Sciatic nerve (tissue), 2 donors: ENCODE measurements around the gene CD4. TPM values are rescaled to one million over a fixed set of nuclear protein-coding genes. Genes with fewer than 3 reads are reported as not detected.

Experiments
- ATAC-seq: fragments of 200-7000 bp; cut with Tn5 transposase; one replicate; pipeline ENCODE4 v1.9.1; 2020; ENCODE audit warnings: mild to moderate bottlenecking, moderate library complexity
- DNase-seq: peaks from one replicate; pipeline ENCODE4 v3.0.0-alpha.2; 2020; ENCODE audit warnings: low spot score
- intact Hi-C: fragments of 100-400 bp; cut with DNase I; formaldehyde crosslinking; loops from one replicate; pipeline ENCODE4 v1.14.2; 2022
- total RNA-seq: library from RNA; stranded (reverse); fragmentation: NEBNext Ultra II Directional; extraction: Animal tissue kit (Norgen Biotek cat#: 25700); gene quantifications from one replicate; pipeline ENCODE4 v1.2.1, GENCODE V29; 2021
- donor health status: DM: no; HTN: no; CAD: no.
- donor health status: DM: no; HTN: no; CAD: no.

CD4 gene
- total RNA-seq, 1 donor from 2014 or later, result 20.6 TPM

DNA sequence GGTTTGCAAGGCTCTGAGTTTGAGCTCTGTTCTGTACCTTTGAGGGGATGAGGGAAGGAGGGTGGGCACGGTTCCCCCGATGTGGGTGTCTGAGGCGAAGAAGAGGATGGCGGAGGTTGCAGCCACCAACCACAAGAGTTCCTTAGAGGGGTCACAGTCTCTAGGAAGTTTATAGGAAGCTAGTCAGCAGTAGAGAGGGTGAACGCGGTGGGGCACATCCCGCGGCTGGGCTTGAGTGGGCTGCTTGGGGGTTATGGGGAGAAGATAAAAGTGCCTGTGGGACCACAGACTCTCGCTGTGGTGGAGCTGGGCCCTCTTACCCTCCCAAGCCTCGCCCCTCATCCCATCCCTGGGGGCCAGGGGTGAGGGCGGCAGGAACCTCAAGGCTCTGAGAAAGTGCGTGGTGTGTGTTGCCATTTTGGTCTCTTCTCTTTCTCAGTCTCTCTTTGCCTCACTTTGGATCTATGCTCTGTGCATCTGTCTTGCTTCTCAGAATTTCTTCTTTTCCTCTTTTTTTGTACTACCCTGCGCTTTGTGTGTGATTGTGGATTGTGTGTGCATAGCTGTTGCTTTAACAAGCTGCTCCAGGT, 2.7 kb downstream of the CD4 start:
- DNase-seq, result no peak
- ATAC-seq, result no peak
- intact Hi-C loops, result no loop called here

DNA sequence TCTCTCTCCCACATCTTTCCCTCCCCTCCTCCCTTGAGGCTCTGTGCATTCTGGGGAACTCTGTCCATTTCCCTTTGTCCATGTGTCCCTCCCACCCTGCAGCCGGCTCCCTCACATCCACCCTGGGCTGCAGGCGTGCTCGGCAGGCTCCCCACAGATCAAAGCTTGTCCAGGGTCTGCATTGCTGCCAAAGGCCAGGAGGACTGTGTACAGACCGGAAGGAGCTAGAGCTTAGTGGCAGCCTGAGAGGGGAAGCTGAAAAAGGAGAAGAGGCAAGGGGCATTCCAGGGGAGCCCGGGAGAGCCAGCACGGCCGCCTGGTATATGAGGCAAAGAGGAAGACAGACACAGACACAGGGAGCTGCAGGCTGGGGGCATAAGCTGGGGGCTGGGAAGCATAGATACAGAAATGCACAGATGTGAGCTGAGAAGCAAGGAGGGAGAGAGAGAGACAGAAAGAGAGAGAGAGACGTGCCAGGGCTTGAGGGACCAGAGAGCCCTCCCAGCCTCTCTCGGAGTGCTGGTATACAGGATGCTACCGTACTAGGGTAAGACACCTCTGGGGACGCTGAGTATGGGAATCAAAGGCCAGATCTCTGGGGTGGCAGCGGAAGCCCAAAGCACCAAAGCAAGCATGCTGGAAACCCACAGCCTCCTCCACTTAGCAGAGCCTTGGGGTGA, 3.3 kb downstream of the CD4 start:
- ATAC-seq, result peak; percentile 78
- intact Hi-C loops, result no loop called here
- DNase-seq, result no peak

DNA sequence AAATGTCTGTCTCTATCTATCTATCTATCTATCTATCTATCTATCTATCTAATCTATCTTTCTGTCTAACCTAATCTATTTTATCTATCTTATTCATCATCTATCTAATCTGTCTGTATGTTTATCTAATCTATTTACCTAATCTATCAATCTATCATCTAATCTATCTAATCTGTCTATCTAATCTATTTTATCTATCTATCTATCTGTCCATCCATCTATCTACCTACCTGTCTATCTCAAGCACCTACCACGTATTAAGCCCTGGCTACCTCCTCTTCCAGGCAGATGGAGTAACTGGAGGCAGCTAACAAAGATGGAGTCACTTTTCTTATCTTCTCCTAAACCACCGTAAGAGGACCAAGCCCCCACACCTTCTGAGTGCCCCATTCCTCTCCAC, 5.8 kb downstream of the CD4 start:
- intact Hi-C loops, result no loop called here
- DNase-seq (no peak), ATAC-seq (no peak)

DNA sequence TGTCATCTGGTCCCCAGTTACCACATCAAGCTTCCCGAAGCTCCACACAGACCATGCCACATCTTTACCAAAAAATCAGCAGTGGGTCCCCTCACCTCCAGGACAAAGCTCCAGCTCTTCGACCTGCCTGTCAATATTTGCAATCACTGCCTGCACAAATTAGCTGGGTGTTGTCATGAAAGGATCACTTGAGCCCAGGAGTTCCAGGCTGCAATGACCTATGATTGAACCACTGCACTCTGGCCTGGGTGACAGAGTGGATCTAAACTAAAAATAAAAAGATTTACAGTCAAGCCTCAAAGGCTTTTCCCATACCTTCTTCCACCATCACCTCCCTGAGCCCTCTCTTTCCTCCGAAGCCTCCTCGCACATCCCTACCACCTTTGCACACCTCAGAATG, 7.2 kb downstream of the CD4 start:
- ATAC-seq (no peak), DNase-seq (no peak)
- intact Hi-C loops, result no loop called here

DNA sequence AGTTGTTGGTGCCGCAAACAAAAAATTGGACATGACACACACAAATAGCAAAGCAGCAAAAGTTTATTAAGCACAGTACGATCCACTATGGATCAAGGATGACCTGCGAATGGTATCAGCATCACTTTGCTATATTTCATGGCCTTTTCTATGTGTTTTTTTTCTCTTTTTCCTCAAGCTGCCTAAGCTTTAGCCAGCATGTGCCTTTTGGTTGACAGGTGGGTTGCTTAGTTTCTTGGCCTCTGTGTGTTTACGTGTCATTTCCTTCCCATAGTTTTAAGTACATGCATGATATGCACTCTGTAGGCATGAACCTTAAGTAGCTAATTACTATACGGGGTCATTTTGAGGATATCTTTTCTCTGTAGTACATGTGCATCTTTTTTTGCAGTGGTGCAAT, 9.8 kb downstream of the CD4 start:
- ATAC-seq, result no peak
- DNase-seq, result no peak
- intact Hi-C loops, result no loop called here

DNA sequence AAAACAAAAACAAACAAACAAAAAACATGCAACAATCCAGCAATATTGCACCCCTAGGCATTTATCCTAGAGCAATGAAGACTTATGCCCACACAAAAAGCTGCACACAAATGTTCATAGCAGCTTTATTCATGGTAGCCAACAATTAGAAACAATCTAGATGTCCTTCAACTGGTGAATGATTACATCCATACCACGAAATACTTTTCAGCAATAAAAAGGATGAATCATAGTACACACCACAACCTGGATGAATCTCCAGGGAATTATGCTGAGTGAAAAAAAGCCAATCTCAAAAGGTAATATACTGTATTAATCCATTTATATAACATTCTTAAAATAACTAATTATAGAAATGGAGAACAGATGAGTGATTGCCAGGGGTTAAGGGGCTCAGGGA, 17.8 kb downstream of the CD4 start:
- ATAC-seq, result no peak
- DNase-seq, result no peak
- intact Hi-C loops, result no loop called here

DNA sequence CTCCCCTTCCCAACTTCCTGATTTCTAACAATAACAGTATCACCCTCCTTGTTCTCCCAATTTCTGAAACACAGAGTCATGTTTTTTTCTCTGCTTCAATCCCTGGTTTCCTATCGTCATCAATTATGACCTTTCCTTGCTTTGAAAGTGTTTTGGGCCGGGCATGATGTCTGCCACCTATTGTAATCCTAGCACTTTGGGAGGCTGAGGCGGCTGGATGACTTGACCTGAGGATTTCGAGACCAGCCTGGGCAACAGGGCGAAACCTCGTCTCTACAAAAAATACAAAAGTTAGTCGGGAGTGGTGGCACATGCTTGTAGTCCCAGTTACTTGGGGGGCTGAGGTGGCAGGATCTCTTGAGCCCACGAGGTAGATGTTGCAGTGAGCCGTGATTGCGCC, 19.7 kb downstream of the CD4 start:
- no peak for DNase-seq
- intact Hi-C loops, result no loop called here
- ATAC-seq, result no peak

DNA sequence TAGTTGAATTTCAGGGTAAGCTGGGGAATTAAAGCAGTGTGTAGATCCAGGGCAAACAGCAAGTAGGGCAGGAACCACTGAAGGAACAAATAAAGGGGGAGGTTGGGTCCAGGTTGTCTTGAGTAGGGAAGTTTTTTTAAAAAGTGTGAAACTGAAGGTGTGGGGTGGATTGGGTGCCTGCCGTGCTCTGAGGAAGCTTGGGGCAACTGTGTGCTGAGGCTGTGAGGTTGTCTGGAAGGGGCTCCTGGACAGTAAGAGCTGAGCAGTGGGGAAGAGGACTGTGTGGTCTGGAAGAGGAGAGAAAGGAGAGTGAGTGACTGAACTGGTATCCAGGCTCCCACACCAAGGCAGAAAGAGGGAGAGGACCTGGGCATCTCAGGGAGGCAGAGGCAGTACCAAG, 21.4 kb downstream of the CD4 start:
- no peak for ATAC-seq
- intact Hi-C loops, result no loop called here
- no peak for DNase-seq

DNA sequence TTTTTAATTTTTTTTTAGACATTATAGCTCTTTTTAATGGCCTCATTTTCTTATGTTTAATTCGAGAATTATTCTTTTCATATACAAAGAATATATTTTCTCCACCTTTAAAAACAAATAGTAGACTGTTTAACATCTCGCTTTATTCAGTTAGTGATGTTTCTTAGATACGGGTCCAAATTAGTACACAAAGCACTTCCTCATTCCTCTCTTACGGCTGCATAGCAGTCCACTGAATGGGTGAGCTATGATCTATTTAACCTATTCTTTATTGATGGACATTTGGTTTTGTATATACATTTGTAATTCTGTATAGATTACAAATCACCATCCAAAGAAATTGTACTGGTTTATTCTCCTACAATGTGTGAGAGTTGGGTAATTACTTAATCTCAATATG, 24.0 kb downstream of the CD4 start:
- DNase-seq (no peak), ATAC-seq (no peak)
- intact Hi-C loops, result no loop called here

DNA sequence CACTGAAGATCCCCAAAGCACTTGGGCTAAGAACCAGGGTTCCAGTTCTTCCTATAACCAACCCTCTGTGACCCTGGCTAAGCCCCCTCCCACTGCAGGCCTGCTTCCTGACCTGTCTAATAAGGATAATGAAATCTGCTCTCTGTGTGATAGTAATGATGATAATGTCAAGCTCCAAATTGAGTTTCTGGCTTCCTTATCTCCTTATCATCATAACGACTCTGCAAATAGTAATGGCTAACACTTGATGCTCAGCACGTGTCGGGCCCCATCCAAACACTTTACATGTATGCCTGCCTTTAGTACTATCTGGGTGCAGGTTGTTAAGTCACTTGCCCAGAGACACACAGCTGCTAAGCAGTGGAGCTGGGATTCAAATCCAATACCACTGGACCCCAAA, 27.3 kb downstream of the CD4 start:
- intact Hi-C loops, result no loop called here
- ATAC-seq (no peak), DNase-seq (no peak)

DNA sequence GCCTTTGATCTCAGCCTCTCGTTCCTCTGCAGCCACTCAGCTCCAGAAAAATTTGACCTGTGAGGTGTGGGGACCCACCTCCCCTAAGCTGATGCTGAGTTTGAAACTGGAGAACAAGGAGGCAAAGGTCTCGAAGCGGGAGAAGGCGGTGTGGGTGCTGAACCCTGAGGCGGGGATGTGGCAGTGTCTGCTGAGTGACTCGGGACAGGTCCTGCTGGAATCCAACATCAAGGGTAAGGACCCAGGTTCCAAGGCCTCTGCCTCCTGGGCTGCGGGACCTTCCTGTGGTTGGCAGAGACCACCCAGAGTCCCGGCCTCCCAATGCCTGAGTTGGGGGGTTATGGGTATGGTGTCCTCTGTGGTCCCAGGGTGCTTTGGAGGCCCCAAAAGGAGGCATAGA, 27.8 kb downstream of the CD4 start:
- no peak for ATAC-seq
- intact Hi-C loops, result loop anchor here (1.0 kb wide), 1 partner anchor 41 kb away; no protein-coding TSS in a partner anchor
- DNase-seq, result no peak

DNA sequence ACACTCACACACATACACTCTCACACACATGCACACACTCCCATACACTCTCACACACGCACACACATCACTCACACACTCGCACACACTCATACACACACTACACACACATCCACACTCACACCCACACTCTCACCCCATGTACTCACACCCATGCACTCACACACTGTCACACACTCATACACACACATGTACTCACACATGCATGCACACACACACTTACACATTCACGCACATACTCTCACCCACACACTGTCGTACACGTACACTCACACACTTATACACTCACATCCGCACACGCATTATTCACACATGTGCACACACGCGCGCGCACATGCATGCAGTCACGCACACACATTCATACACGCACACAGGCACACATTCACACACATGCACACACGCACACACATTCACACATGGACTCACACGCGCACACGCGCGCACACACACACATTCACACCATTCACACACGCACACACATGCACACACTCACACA, 28.4 kb downstream of the CD4 start:
- no peak for DNase-seq
- intact Hi-C loops, result loop anchor here (1.0 kb wide), 1 partner anchor 41 kb away; no protein-coding TSS in a partner anchor
- ATAC-seq, result no peak

DNA sequence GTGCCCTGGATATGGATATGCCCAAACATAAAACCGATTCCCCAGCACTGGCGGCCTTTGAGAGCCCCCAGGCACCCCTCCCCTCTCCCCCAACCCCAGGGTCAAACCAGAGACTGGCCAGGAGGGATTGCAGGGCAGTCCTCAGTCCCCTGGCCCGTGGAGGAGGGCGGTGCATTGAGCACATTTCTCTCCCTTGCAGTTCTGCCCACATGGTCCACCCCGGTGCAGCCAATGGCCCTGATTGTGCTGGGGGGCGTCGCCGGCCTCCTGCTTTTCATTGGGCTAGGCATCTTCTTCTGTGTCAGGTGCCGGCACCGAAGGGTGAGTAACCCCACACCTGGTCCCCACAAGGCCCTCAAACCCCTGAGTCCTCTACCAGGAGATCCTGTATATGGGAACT, 28.9 kb downstream of the CD4 start:
- DNase-seq, result no peak
- intact Hi-C loops, result no loop called here
- no peak for ATAC-seq

DNA sequence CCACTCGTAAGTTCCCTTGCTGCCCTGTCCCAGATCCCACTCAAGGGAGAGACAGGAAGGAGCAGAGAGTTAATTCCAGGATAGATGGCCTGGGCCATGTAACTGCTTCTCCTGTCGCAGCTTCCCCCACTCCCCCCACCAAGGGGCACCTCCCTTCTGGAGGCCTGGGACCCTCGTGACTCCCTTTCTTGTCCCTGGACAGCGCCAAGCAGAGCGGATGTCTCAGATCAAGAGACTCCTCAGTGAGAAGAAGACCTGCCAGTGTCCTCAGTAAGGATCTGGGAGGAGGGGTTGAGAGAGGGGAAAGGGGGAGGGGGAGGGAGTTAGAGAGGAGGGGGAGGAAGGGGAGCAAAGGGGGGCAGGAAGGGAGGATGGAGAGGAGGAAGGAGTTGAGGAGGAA, 29.3 kb downstream of the CD4 start:
- ATAC-seq, result no peak

DNA sequence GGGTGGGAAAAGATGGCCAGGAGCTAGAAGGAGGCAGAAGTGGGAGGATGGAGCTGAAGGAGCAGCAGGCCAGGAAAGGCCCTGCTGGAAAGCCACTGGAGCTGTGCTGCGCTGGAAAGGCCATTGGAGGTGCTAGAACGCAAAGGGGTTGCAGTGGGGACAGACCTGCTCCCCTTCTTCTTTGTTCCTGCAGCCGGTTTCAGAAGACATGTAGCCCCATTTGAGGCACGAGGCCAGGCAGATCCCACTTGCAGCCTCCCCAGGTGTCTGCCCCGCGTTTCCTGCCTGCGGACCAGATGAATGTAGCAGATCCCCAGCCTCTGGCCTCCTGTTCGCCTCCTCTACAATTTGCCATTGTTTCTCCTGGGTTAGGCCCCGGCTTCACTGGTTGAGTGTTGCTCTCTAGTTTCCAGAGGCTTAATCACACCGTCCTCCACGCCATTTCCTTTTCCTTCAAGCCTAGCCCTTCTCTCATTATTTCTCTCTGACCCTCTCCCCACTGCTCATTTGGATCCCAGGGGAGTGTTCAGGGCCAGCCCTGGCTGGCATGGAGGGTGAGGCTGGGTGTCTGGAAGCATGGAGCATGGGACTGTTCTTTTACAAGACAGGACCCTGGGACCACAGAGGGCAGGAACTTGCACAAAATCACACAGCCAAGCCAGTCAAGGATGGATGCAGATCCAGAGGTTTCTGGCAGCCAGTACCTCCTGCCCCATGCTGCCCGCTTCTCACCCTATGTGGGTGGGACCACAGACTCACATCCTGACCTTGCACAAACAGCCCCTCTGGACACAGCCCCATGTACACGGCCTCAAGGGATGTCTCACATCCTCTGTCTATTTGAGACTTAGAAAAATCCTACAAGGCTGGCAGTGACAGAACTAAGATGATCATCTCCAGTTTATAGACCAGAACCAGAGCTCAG, 30.0 kb downstream of the CD4 start:
- no peak for ATAC-seq
- no peak for DNase-seq

More for the DNA sequence above, 29.3 kb downstream of the CD4 start:
- intact Hi-C loops, result no loop called here
- DNase-seq, result no peak

DNA sequence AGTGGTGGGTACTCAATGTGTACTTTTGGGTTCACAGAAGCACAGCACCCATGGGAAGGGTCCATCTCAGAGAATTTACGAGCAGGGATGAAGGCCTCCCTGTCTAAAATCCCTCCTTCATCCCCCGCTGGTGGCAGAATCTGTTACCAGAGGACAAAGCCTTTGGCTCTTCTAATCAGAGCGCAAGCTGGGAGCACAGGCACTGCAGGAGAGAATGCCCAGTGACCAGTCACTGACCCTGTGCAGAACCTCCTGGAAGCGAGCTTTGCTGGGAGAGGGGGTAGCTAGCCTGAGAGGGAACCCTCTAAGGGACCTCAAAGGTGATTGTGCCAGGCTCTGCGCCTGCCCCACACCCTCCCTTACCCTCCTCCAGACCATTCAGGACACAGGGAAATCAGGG, 30.8 kb downstream of the CD4 start:
- DNase-seq, result no peak
- no peak for ATAC-seq
- intact Hi-C loops, result loop anchor here (10.0 kb wide), 1 partner anchor 65 kb away; the partner anchor contains the start of gene MLF2

More for the DNA sequence above, 30.0 kb downstream of the CD4 start:
- intact Hi-C loops, result loop anchor here (10.0 kb wide), 1 partner anchor 65 kb away; the partner anchor contains the start of gene MLF2

DNA sequence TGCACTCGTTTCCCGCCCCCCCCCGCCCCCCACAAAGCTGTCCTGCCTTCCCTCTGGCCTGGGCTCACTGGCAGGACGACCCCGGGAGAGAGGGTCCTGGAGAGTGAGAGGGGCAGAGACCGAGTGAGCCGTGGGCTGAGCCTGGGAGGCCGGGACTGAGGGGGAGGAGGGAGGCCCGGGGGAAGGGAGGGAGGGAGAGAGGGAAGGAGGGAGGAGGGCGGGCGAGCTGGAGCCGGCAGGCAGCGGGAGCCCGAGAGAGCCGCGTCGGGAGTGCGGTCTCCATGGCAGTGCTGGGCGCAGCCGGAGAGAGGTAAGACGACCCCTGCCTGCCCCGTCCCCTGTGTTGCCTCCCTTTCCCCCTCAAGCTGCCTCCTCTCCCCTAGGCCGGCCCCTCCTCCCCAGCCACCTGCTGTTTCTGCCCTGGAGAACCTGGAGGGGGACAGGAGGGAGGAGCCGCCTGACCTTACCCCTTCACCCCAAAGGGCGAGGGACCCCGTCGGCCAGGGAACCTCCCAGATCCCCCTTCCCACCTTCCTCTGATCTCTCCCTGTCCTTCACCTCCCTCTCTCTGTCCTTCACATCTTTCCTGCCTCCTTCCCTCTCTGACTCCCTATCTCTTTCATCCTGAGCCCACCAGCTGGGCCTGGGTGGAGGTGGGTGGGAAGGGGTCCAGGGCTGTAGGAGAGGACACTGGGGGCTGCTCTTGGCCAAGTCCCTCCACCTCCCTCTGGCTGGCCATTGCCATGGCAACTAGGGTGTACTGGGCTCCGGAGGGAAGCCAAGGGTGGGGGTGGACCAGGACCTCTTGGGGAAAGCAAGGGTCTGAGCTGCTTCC, 32.5 kb downstream of the CD4 start, which contains the start of gene GPR162:
GPR162 (plus strand) TSS at position 231 of the 835 bp plus-strand sequence. CDS start 2,078 bp downstream, outside the sequence.
- ATAC-seq (peak; percentile 63), DNase-seq (peak; percentile 80)
- intact Hi-C loops, result loop anchor here (10.0 kb wide), 1 partner anchor 67 kb away; the partner anchor contains the start of gene MLF2

DNA sequence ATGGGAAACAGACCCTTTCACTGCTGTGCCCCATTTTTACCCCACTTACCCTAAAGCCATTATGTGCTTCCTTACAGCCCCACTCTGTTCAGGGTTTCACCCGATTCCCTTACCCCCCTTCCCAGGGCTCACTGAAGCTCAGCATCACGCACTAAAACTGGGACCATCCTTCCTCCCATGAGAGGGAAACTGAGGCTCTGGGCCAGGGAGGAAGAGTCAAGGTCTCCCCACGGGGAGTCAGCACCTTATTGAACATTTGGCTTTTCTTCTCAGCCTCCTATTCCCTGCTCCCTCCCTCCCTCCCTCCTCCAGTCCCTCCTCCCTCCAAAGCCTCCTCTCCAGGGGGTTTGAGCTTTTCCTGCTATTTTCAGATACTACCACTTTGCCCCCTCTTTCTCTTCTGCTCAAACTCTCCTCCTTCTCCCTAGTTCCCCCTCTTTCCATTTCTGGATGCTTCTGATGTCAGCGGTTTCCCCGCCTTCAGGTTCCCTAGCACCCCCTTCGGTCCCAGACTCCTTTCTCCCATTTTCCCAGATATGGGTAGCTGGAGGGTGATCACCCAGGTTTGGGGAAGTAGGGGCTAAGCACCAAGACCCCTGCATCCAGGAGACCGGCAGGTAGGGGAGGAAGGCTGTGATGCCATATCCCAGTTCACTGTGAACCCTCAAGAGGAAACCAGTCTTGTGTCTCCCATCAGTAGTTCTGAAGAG, 33.3 kb downstream of the CD4 start:
- DNase-seq (no peak), ATAC-seq (no peak)
- intact Hi-C loops, result loop anchor here (10.0 kb wide), 1 partner anchor 68 kb away; the partner anchor contains the start of gene MLF2
